Stimulated activated CD8-positive, alpha-beta memory T cell treated with anti-CD3 and anti-CD28 coated beads, Interleukin-7, amount 100 ng/mL, for 24 hours (primary cell): Measurements from ENCODE around the gene ITIH5.

ENCODE experiments used
- DNase-seq: peaks from one replicate; pipeline ENCODE4 v3.0.0-alpha.2; 2020; ENCODE audit warnings: low read depth

Gene ITIH5

DNA sequence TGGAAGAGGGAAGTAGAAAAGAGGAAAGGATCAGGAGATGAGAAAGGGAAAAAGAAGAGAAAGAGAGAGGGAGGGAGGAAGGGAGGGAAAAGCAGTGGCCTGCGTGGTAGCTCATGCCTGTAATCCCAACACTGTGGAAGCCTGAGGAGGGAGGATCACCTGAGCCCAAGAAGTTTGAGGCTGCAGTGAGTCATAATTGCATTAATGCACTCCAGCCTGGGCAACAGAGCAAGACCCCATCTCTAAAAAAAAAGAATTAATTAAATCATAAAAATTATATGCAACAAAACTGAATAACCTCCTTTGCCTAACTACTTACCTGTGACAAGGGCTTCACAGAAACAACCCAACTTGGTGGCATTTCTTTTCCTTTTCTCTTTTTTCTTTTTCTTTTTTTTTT, 148.1 kb downstream of the ITIH5 start:
- no peak for DNase-seq

DNA sequence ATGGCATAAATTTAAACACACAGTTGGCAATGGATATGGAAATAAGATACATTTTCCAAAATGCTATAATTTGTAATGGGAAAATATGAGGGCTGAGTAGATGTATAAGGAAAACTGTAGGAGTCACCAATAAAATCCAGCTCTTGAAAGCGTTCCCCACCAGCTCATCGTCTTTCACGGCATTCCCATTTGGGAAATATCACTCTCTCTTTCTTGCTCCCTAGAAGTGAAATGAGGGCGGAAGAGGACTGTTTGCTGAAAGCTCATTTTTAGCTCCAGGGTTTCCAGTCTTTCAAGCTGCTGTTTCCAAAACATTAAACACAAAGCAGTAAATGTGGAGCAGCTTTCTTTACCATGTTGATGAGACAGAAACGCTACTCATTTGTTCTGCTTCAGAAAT, 151.3 kb downstream of the ITIH5 start:
- DNase-seq: no peak

- DNase-seq: no peak
Observed at GRCh38 chr10:7513936-7514335, 152.8 kb downstream of the ITIH5 start.

DNA sequence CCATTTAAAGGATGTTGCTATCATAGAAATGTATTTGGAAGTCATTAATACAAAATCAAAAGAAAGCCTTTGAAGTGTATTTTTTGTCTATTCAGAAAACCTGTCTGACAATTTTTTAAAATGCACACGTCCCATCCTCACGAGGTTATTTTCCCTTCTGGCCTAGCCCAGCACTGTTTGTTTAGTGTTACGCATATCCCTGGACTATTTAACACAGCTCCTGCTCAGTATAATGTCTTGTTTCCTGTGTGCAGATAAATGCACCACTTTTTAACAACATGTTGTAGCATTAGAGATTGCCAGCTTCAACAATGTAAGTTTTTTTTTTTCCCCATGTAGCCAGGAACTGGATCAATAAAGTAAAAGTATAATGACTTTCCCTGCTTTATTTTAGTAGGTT, 153.3 kb downstream of the ITIH5 start:
- no peak for DNase-seq

- no peak for DNase-seq
Observed at GRCh38 chr10:7512487-7512886, 154.3 kb downstream of the ITIH5 start.

- no peak for DNase-seq
Observed at GRCh38 chr10:7511612-7512011, 155.2 kb downstream of the ITIH5 start.
